H9 (cell line): ENCODE results near the gene ZFPM1. TPM values are rescaled to one million over a fixed set of nuclear protein-coding genes. Genes with fewer than 3 reads are reported as not detected.
A peak's percentile ranks its signal among the peaks of the same experiment; 100 is the strongest.

ENCODE experiments used
- DNase-seq: peaks from one replicate; pipeline ENCODE4 v3.0.0-alpha.2; 2017
- H2AFZ ChIP-seq: one replicate; pipeline ENCODE4 v1.6.1; 2013; ENCODE audit warnings: mild to moderate bottlenecking, low read length, control low read depth, moderate library complexity
- H2AK5ac ChIP-seq: 2 replicates; pipeline ENCODE4 v1.6.1; 2013; ENCODE audit warnings: low read length, control low read depth, mixed read lengths; ENCODE audit not compliant: insufficient read length
- H2BK120ac ChIP-seq: one replicate; pipeline ENCODE4 v1.6.1; 2013; ENCODE audit warnings: low read depth, mild to moderate bottlenecking, low read length, control low read depth, inconsistent platforms; ENCODE audit not compliant: poor library complexity, severe bottlenecking
- H2BK12ac ChIP-seq: 2 replicates; pipeline ENCODE4 v1.6.1; 2013; ENCODE audit warnings: low read length, control low read depth, mixed read lengths, low read depth; ENCODE audit not compliant: insufficient read length
- H2BK15ac ChIP-seq: 2 replicates; pipeline ENCODE4 v1.6.1; 2013; ENCODE audit warnings: low read depth, low read length, control low read depth
- H2BK20ac ChIP-seq: one replicate; pipeline ENCODE4 v1.6.1; 2013; ENCODE audit warnings: low read depth, mild to moderate bottlenecking, low read length, control low read depth, inconsistent platforms; ENCODE audit not compliant: poor library complexity, severe bottlenecking
- H2BK5ac ChIP-seq: 2 replicates; pipeline ENCODE4 v1.6.1; 2013; ENCODE audit warnings: low read length, control low read depth, mixed read lengths; ENCODE audit not compliant: insufficient read length
- H3K14ac ChIP-seq: 2 replicates; pipeline ENCODE4 v1.6.1; 2013; ENCODE audit warnings: low read length, control low read depth; ENCODE audit not compliant: insufficient read depth
- H3K18ac ChIP-seq: 2 replicates; pipeline ENCODE4 v1.6.1; 2013; ENCODE audit warnings: low read depth, mild to moderate bottlenecking, mixed read lengths, low read length, control low read depth; ENCODE audit not compliant: insufficient read length
- H3K23ac ChIP-seq: 2 replicates; pipeline ENCODE4 v1.6.1; 2013; ENCODE audit warnings: low read length, control low read depth, mixed read lengths, low read depth; ENCODE audit not compliant: insufficient read length
- H3K23me2 ChIP-seq: 2 replicates; pipeline ENCODE4 v1.6.1; 2013; ENCODE audit warnings: low read depth, mild to moderate bottlenecking, mixed read lengths, low read length, control low read depth; ENCODE audit not compliant: insufficient read length, poor library complexity, severe bottlenecking
- H3K27ac ChIP-seq: 2 replicates; pipeline ENCODE4 v1.5.1; 2013; ENCODE audit warnings: low read length, control low read depth, mixed read lengths, low read depth; ENCODE audit not compliant: insufficient read length
- H3K27me3 ChIP-seq: 2 replicates; pipeline ENCODE4 v1.6.1; 2013; ENCODE audit warnings: low read length, control low read depth, inconsistent platforms; ENCODE audit not compliant: insufficient read depth
- H3K4ac ChIP-seq: 2 replicates; pipeline ENCODE4 v1.6.1; 2013; ENCODE audit warnings: low read depth, mild to moderate bottlenecking, control low read depth, inconsistent platforms, low read length, moderate library complexity
- H3K4me1 ChIP-seq: 2 replicates; pipeline ENCODE4 v1.6.1; 2013; ENCODE audit warnings: low read length, control low read depth, inconsistent platforms; ENCODE audit not compliant: insufficient read depth
- H3K4me2 ChIP-seq: 2 replicates; pipeline ENCODE4 v1.6.1; 2013; ENCODE audit warnings: low read length, control low read depth, mixed read lengths; ENCODE audit not compliant: insufficient read length, insufficient read depth
- H3K56ac ChIP-seq: 2 replicates; pipeline ENCODE4 v1.6.1; 2013; ENCODE audit warnings: low read depth, mild to moderate bottlenecking, mixed read lengths, low read length, control low read depth; ENCODE audit not compliant: insufficient read length
- H3K79me1 ChIP-seq: 2 replicates; pipeline ENCODE4 v1.6.1; 2013; ENCODE audit warnings: low read depth, mild to moderate bottlenecking, moderate library complexity, low read length, control low read depth, inconsistent platforms; ENCODE audit not compliant: insufficient read depth, poor library complexity, severe bottlenecking
- H3K79me2 ChIP-seq: 2 replicates; pipeline ENCODE4 v1.6.1; 2013; ENCODE audit warnings: low read length, control low read depth, inconsistent platforms; ENCODE audit not compliant: insufficient read depth
- H3K9ac ChIP-seq: 2 replicates; pipeline ENCODE4 v1.6.1; 2013; ENCODE audit warnings: low read length, control low read depth, mixed read lengths; ENCODE audit not compliant: insufficient read length; ENCODE audit errors: extremely low read depth
- H3K9me3 ChIP-seq: one replicate; pipeline ENCODE4 v1.6.1; 2013; ENCODE audit warnings: low read depth, low read length, inconsistent platforms; ENCODE audit not compliant: control insufficient read depth
- H3T11ph ChIP-seq: one replicate; pipeline ENCODE4 v1.6.1; 2013; ENCODE audit warnings: mild to moderate bottlenecking, low read length, control low read depth, inconsistent platforms
- H4K20me1 ChIP-seq: one replicate; pipeline ENCODE4 v1.6.1; 2013; ENCODE audit not compliant: control insufficient read depth, insufficient read length, insufficient read depth
- H4K5ac ChIP-seq: 2 replicates; pipeline ENCODE4 v1.6.1; 2013; ENCODE audit warnings: low read depth, mild to moderate bottlenecking, mixed read lengths, low read length, control low read depth; ENCODE audit not compliant: insufficient read length
- H4K8ac ChIP-seq: replicated peaks from 2 replicates; pipeline ENCODE4 v1.6.1; 2013; ENCODE audit warnings: low read length, control low read depth, mixed read lengths, low read depth; ENCODE audit not compliant: insufficient read length
- H4K91ac ChIP-seq: 2 replicates; pipeline ENCODE4 v1.6.1; 2013; ENCODE audit warnings: low read depth, mild to moderate bottlenecking, moderate library complexity, mixed read lengths, low read length, control low read depth; ENCODE audit not compliant: insufficient read length
- H3K27ac Mint-ChIP-seq, 3 experiments: 2 replicates in 2 of 3; 3 replicates in 1 of 3; pipeline ENCODE4 v1.8.0; 2020 to 2021; ENCODE audit warnings: mixed read lengths in 3 of 3, mild to moderate bottlenecking in 1 of 3, moderate library complexity in 1 of 3
- H3K27me3 Mint-ChIP-seq: 2 replicates; pipeline ENCODE4 v1.8.0; 2021; ENCODE audit warnings: low read depth, mild to moderate bottlenecking, moderate library complexity, mixed read lengths
- H3K36me3 Mint-ChIP-seq, 3 experiments: 2 replicates in 2 of 3; 3 replicates in 1 of 3; pipeline ENCODE4 v1.8.0; 2020 to 2021; ENCODE audit warnings: low read depth in 3 of 3, mixed read lengths in 3 of 3; ENCODE audit not compliant: insufficient read depth in 1 of 3
- H3K4me1 Mint-ChIP-seq, 2 experiments: 2 replicates each; pipeline ENCODE4 v1.8.0; 2020; ENCODE audit warnings: mixed read lengths in 2 of 2
- H3K4me3 Mint-ChIP-seq, 2 experiments: 2 replicates in 1 of 2; 3 replicates in 1 of 2; pipeline ENCODE4 v1.8.0; 2020 to 2021; ENCODE audit warnings: mild to moderate bottlenecking in 2 of 2, mixed read lengths in 2 of 2, moderate library complexity in 1 of 2
- H3K9me3 Mint-ChIP-seq, 2 experiments: 2 replicates in 1 of 2; 3 replicates in 1 of 2; pipeline ENCODE4 v1.8.0; 2020; ENCODE audit warnings: mild to moderate bottlenecking in 2 of 2, mixed read lengths in 2 of 2, moderate library complexity in 1 of 2
- WGBS: extraction: QIAGEN DNeasy Blood & Tissue Kit; methylation state at CpG from one replicate; pipeline ENCODE4 v1.1.7; 2013; ENCODE audit warnings: missing lambda C conversion rate, low lambda C conversion rate, mixed read lengths; ENCODE audit not compliant: insufficient read length; ENCODE audit errors: extremely low coverage; 5-methylcytosine and 5-hydroxymethylcytosine counted together
- total RNA-seq: library from RNA; stranded (reverse); gene quantifications from 2 replicates; pipeline ENCODE4 v1.2.1, GENCODE V29; 2021
- TF ChIP-seq, protein P1 (sequence below): fragments of 200-600 bp; sonication (generic); conservative IDR thresholded peaks from 3 replicates; pipeline ENCODE4 v1.8.0; 2021; ENCODE audit warnings: antibody characterized with exemption, mild to moderate bottlenecking

ZFPM1 gene
- total RNA-seq, 1 experiment from 2014 or later = 3.6 TPM

DNA sequence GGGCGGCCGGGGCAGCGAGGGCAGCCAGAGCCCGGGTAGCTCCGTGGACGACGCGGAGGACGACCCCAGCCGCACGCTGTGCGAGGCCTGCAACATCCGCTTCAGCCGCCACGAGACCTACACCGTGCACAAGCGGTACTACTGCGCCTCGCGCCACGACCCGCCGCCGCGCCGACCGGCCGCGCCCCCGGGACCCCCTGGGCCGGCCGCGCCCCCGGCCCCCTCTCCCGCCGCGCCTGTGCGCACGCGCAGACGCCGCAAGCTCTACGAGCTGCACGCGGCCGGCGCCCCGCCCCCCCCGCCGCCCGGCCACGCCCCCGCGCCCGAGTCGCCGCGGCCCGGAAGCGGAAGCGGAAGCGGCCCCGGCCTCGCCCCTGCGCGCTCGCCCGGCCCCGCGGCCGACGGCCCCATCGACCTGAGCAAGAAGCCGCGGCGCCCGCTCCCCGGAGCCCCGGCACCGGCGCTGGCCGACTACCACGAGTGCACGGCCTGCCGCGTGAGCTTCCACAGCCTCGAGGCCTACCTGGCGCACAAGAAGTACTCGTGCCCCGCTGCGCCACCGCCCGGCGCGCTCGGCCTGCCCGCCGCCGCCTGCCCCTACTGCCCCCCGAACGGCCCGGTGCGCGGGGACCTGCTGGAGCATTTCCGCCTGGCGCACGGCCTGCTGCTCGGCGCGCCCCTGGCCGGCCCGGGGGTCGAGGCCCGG, 81.0 kb downstream of the ZFPM1 start:
- peaks cover 7% of the 10 kb centered on the region for H3K23me2 ChIP-seq
- peak overlapping the region; percentile 92 for H3K14ac ChIP-seq
- H3K4ac ChIP-seq = no peak overlapping the region
- H3K79me1 ChIP-seq = no peaks in the 10 kb centered on the region
- WGBS = no CpG with 5 or more reads among the region's 114 CpGs
- peak overlapping the region; percentile 52 for H3K4me2 ChIP-seq
- no peaks in the 10 kb centered on the region for H3K9me3 ChIP-seq
- H2BK5ac ChIP-seq = no peak overlapping the region
- H3K4me1 Mint-ChIP-seq = peaks cover 2 to 28% of the 10 kb centered on the region in 2 experiments
- H3K18ac ChIP-seq = peak overlapping the region; percentile 68
- H2BK15ac ChIP-seq = no peak overlapping the region
- H2BK12ac ChIP-seq = no peak overlapping the region
- peak; percentile 81 for DNase-seq
- no peak overlapping the region for H2BK120ac ChIP-seq
- H4K8ac ChIP-seq = no peak overlapping the region
- no peak overlapping the region for H3T11ph ChIP-seq
- peak overlapping the region; percentile 40 for H3K9ac ChIP-seq
- no peaks in the 10 kb centered on the region for H3K4me1 ChIP-seq
- H2AFZ ChIP-seq = no peak overlapping the region
- H3K79me2 ChIP-seq = no peaks in the 10 kb centered on the region
- peaks cover 4 to 17% (median 11%) of the 10 kb centered on the region in 3 experiments; a peak in 6 of 7 replicates for H3K36me3 Mint-ChIP-seq
- H3K23ac ChIP-seq = no peak overlapping the region
- H3K27ac ChIP-seq = no peak overlapping the region
- no peaks in the 10 kb centered on the region for H3K27me3 ChIP-seq
- H2AK5ac ChIP-seq = no peak overlapping the region
- H2BK20ac ChIP-seq = no peak overlapping the region
- no peaks in the 10 kb centered on the region for H4K20me1 ChIP-seq
- H4K5ac ChIP-seq = no peak overlapping the region
- peaks cover 20% of the 10 kb centered on the region for H3K27me3 Mint-ChIP-seq
- H4K91ac ChIP-seq = no peak overlapping the region
- no peak overlapping the region for H3K56ac ChIP-seq
- H3K4me3 Mint-ChIP-seq = peak overlapping the region; percentile 51 to 66; a peak in 3 of 5 replicates
- TF ChIP-seq, protein P1, sequence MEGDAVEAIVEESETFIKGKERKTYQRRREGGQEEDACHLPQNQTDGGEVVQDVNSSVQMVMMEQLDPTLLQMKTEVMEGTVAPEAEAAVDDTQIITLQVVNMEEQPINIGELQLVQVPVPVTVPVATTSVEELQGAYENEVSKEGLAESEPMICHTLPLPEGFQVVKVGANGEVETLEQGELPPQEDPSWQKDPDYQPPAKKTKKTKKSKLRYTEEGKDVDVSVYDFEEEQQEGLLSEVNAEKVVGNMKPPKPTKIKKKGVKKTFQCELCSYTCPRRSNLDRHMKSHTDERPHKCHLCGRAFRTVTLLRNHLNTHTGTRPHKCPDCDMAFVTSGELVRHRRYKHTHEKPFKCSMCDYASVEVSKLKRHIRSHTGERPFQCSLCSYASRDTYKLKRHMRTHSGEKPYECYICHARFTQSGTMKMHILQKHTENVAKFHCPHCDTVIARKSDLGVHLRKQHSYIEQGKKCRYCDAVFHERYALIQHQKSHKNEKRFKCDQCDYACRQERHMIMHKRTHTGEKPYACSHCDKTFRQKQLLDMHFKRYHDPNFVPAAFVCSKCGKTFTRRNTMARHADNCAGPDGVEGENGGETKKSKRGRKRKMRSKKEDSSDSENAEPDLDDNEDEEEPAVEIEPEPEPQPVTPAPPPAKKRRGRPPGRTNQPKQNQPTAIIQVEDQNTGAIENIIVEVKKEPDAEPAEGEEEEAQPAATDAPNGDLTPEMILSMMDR = no peak
- H3K27ac Mint-ChIP-seq = no peak overlapping the region
- no peaks in the 10 kb centered on the region for H3K9me3 Mint-ChIP-seq
